ENCODE measurements around the gene ARHGAP4.

The ARHGAP4 gene

DNA sequence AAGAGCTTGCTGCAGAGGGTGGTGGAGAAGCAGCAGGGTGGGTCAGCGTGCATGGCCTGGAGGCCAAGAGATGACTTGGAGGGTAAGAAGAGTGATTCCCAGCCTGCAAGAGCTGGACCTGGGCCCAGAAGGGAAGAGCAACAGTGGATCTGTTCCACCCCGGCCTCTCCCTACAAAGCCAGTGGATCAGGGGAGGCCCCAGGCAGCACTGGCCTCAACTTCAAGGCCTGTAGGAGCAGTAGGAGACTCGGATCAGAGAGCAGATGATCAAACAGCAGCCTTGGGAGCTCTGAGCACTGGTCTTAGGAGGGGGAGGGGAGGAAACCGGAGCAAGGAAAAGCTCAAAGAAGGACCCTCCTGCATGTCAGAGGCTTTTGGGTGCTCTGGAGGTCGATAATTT is 47.7 kb downstream of the ARHGAP4 start:
- DNase-seq = no peak

DNA sequence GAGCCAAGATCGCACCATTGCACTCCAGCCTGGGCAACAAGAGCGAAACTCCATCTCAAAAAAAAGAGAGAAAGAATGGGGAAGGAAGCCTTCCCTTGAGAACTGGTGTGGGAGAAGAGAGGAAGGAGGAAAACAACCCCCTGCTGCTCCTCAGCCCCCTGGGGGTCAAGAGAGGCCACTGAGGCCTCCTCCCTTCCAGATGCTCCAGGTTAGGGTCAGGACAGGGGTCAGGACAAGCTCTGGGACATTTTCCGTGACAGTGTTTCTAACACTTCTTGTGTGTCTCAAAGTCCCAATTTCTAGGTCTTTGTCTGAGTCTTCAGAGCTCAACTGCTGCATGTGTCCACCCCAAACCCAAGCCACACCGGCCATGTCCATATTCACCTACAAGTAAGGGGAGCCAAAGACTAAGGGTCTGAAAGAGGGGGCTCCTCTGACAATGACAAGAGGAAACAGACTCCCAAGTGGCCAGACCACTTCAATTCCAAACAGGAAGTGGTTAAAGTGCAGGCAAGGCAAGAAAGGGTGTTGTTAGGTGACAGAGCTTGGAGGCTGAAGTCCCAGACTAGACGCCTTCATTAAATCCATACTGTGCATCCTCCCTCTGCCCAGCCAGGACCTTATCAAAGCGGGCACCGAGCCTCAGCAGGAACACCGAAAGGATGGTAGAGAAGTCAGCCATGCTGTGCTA is 48.3 kb downstream of the ARHGAP4 start:
- no peak for DNase-seq

GRCh38 chrX:153876112-153876491 is 50.0 kb downstream of the ARHGAP4 start:
- no peak for DNase-seq

DNA sequence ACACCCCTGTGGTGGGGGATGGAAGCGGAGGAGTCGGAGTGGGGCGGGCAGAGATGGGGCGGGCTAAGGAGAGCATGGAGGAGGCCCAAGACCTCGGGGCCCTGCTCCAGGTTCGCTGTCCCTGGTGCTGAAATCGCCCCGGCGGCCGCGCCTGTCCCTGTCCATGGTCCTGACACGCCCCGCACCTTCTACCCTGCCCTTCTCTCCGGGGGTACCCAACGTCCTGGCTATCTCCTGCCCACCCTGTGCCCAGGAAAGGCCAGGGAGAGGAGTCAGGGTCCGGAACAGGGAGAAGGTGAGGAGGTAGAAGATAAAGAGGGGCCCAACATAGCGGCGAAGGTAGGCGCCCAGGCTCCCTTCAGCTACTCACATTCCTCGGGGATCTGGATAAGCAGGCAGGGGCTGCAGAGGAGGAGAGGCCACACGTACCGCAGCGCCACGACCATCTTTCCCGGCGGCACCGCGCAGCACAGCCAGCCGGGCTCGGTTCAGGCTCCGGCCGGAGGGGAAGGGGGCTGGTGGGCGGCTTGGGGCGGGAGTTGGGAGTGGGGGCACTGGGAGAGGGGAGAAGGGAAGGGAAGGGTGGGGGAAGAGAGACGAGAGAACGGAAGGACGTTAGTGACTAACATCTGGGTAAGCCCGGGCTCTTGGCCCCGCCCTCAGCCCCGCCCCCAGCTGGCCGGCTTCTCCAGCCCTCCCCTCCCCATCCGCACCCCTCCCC is 50.5 kb downstream of the ARHGAP4 start:
- DNase-seq = no peak

DNA sequence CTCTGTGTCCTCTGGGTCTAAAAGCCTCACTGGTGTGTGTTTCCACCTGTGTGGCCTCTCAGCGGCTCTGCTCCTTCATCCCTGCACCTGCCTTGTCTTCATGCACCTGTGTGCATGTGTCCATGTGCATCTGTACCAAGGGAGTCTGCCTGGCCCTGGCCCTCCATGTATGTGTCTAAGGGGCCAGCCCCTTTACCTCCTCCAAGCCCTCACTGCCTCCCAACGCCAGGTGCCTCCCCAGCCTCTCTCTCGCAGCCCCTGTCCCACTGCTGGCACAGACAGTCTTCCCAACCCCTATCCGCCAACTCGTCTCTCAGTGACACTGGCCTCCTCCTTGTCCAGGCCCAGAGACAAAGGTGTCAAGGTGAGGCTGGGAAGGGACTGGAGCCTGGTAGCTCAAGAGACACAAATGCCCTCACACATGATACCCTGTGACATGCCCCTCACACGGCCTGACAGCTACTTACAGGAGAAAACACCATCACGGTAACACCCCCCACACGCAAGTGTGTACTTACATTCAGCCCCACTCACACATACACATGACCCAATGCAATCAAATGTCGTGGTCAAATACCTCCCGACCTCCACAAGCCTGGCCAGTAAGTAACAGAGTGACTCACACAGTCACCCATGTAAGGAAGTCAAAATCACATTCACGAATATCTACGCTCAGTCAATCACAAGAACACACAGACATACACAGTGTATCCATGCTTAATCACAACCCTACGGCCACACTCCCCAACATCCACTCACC is 51.5 kb downstream of the ARHGAP4 start:
- no peak for DNase-seq

DNA sequence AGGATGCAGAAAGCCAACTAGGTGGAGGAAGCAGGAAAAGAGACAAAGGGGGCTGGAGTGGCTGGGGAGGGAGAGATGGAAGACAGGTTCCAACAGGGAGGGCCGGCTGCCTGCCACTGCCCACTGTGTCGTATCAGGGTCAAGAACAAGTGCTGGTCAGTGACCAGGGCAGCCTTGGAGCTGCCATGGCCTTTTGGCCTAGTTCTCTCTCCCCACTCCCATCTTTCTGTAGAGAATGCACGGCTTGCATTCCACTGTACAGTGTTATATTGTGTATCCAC is 52.0 kb downstream of the ARHGAP4 start:
- no peak for DNase-seq

DNA sequence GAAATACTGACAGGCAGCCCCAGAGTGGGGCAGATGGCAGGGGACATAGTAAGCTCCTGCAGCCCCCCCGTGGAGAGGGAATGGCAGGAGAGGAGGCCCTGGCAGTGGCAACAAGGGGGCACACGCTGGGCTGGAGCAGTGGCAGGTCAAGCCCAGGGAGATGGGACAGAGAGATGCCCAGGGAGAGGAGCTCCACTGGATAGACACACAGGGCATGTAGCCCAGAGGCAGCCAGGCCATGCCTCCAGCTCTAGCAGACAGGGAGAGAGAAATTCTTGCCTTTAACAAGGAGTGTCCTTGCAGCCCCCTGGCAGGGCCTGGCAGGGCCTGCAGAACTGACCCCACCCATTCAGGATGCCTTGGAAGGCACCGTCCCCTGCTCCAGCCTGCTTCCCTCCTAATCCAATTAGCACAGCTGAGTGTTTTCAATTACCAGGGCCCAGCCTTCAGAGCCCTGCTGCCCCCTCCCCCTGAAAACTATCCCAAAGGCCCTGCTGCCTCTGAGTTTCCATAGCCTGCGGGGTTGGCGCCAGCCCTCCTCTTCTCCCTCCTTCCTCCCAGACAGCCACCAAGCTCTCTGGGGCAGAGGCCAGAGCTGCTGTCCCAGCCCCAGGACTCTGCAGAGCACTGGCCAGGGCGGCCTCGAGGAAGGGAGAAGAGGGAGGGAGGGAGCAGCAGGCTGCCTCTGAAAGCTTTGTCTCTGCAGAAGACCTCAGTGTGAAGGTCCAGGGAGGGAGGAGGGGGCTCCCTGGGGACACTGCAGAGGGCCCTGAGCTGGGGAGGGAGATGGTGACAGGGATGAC is 52.6 kb downstream of the ARHGAP4 start:
- peak; percentile 27 for DNase-seq

DNA sequence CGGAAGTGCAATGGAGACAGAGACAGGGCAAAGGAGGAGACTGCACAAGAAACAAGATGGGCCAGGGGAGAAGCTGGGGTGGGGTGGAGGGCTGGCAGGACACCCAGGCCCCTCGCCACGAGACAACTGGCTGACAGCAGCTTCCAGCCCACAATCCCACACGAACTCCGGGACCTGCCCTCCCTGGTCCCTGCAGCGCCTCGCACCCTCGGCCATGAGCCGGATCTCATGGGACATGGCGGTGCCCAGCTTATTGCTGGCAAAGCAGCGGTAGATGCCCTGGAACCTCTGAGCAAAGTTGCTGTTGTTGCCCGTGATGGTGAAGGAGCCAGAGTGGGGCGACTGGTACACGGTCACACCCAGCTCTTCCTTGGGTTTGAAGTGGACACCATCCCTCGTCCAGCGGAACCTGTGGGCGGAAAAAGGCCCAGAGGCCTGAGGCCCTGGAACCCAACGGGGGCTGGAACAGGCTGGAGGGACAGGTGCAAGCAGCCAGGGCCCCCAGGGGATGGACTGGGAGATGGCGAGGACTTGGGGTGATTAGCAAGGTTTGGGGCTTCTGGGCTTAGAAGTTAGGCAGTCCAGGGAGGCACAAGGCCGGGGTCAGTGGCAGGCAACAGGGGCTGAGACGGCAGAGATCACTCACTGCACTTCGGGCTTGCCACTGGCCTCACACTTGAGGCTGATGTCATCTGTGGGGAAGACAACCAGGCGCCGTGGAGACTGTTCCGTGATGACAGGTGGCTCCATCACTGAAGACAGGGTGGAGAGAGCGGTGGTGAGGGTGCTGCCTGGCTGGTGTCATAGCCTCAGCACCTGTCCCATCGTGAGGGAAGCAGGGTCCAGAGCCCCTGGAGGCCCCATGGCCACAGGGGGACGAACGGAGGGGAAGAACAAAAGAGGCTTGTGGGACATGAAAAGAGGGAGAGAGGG is 53.9 kb downstream of the ARHGAP4 start:
- no peak for DNase-seq

GRCh38 chrX:153871451-153871850 is 54.6 kb downstream of the ARHGAP4 start:
- DNase-seq = no peak

DNA sequence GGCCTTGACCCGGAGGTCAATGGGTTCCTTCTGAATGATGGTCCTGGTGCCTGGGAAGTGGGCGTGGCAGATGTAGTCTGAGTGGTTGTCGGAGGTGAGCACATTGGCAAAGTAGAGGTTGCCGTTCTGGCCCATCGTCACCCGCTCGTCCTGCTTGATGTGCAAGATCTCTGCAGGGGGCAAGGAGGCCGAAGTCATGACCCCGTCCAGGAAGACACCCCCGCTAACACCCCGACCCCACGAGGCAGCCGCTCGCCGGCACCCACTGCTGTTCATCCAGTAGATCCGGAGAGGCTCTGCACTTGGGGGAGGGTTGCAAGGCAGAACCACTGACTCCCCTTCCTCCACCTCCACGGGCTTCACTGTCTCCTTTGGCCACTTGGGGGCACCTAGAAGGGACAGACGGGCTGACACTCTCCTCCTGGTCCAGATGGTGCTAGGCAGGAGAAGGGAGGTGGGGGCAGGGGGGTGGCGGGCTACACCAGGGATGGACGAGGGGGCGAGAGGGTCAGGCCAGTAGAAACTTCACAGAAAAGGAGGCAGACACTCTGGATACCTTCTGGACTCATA is 55.2 kb downstream of the ARHGAP4 start:
- DNase-seq = no peak

DNA sequence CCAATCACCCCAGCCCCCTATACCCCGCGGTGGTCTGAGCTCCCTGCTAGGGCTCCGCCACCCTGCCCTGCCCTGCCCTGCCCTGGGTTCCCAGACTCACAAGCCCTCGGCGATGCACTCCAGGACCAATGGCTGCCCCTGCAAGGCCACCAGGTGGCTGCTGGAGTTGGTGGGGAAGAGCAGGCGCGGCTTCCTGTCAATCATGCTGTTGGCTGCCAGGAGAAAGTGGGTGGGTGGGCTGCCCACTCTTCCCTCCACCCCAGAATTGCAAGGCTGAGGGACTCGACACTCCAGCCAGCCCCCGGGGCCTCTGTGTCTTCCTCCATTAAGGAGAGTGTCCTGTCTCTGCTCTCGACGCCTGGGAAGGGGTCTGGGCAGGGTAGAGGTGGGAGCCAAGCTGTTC is 55.8 kb downstream of the ARHGAP4 start:
- no peak for DNase-seq

GRCh38 chrX:153869473-153870287 is 56.4 kb downstream of the ARHGAP4 start:
- no peak for DNase-seq

GRCh38 chrX:153868576-153869472 is 57.2 kb downstream of the ARHGAP4 start:
- DNase-seq = no peak

GRCh38 chrX:153867671-153868070 is 58.4 kb downstream of the ARHGAP4 start:
- no peak for DNase-seq

GRCh38 chrX:153867139-153867538 is 58.9 kb downstream of the ARHGAP4 start:
- no peak for DNase-seq

DNA sequence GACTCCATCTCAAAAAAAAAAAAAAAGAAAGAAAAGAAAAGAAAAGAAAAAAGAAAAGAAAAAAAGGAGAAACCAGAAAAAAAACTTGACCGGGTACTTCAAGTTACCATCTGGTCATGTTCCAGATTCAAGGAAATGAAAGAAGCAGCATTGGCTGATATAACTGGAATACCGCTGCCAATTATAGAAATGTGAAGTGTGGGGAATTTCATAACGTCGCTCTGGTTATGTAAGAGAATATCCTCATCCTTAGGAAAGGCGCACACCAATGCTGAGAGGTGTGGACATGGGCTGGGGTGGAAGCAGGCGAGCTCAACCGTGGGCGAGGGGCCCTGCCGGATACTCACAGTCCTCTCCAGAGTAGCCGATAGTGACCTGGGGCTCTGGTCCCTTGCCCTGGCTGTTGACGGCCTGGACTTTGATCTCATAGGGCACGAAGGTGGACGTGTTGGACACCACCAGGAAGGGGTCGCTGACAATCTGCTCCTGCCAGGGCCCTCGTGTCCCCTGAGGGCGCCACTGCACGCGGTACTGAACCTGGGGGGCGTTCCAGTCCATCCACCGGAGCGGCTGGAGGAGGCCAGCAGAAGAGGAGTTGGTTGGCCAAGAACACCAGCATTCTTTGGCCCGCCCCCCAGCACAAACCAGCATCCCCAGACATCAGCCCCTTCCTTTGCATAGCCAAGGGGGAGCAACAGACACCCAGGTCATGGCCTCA is 59.6 kb downstream of the ARHGAP4 start:
- DNase-seq = no peak

GRCh38 chrX:153865685-153866084 is 60.4 kb downstream of the ARHGAP4 start:
- no peak for DNase-seq

GRCh38 chrX:153865321-153865580 is 60.8 kb downstream of the ARHGAP4 start:
- DNase-seq = no peak

GRCh38 chrX:153864561-153865320 is 61.3 kb downstream of the ARHGAP4 start:
- no peak for DNase-seq
